Parathyroid adenoma (tissue), 2 donors: Measurements from ENCODE around the gene HTR3B.
"Not testable (repeated sequence)": the region's sequence is repeated elsewhere in the genome, so short reads cannot be mapped to it uniquely, and the experiment has no call there.

Source experiments
- H2AFZ ChIP-seq: fragments of 300-600 bp; sonication (generic); one replicate; pipeline ENCODE4 v1.7.0; 2017; ENCODE audit warnings: antibody characterized with exemption, mild to moderate bottlenecking
- H3K27ac ChIP-seq: fragments of 300-600 bp; sonication (generic); one replicate; pipeline ENCODE4 v1.7.0; 2017
- H3K27me3 ChIP-seq: fragments of 300-600 bp; sonication (generic); one replicate; pipeline ENCODE4 v1.7.0; 2017; ENCODE audit warnings: low read length; ENCODE audit not compliant: control insufficient read depth, insufficient read depth
- H3K36me3 ChIP-seq: fragments of 300-600 bp; sonication (generic); one replicate; pipeline ENCODE4 v1.7.0; 2017; ENCODE audit warnings: low read length; ENCODE audit not compliant: control insufficient read depth, insufficient read depth
- H3K4me1 ChIP-seq: fragments of 300-600 bp; sonication (generic); one replicate; pipeline ENCODE4 v1.7.0; 2017; ENCODE audit warnings: control low read depth
- H3K4me2 ChIP-seq: fragments of 300-600 bp; sonication (generic); one replicate; pipeline ENCODE4 v1.7.0; 2017; ENCODE audit warnings: low read length
- H3K4me3 ChIP-seq: fragments of 300-600 bp; sonication (generic); one replicate; pipeline ENCODE4 v1.7.0; 2017; ENCODE audit warnings: low read depth, low read length
- H3K79me2 ChIP-seq: fragments of 300-600 bp; sonication (generic); one replicate; pipeline ENCODE4 v1.7.0; 2017; ENCODE audit warnings: control low read depth
- H3K9ac ChIP-seq: fragments of 300-600 bp; sonication (generic); one replicate; pipeline ENCODE4 v1.7.0; 2017; ENCODE audit warnings: mild to moderate bottlenecking
- H3K9me3 ChIP-seq: fragments of 300-600 bp; sonication (generic); one replicate; pipeline ENCODE4 v1.7.0; 2017; ENCODE audit warnings: low read length; ENCODE audit not compliant: control insufficient read depth
- TF ChIP-seq, protein P1 (sequence below): fragments of 300-600 bp; sonication (generic); IDR thresholded peaks from one replicate; pipeline ENCODE4 v1.7.0; 2017; ENCODE audit warnings: antibody characterized with exemption, mild to moderate bottlenecking
- donor health status: primary hyperparathyroidism.

Gene HTR3B

DNA sequence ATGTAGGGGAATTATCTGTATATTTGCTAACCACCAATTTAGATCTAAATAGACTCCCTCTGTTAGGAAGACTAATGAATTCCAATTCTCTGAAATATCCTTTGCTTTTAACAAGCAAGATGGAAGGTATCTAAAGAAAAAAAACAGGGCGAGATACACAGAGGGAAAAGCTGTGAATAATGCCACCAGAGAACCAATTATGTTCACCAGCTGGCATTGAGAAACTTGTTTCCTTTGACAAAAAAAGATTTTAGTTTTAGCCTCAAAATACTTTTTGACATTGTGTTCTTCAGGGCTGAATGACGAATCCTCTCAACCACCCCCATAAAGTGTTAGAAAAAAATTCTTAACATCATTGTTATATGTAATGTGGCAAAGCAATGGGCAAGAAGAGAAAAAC is 19.0 kb downstream of the HTR3B start:
- TF ChIP-seq, protein P1, sequence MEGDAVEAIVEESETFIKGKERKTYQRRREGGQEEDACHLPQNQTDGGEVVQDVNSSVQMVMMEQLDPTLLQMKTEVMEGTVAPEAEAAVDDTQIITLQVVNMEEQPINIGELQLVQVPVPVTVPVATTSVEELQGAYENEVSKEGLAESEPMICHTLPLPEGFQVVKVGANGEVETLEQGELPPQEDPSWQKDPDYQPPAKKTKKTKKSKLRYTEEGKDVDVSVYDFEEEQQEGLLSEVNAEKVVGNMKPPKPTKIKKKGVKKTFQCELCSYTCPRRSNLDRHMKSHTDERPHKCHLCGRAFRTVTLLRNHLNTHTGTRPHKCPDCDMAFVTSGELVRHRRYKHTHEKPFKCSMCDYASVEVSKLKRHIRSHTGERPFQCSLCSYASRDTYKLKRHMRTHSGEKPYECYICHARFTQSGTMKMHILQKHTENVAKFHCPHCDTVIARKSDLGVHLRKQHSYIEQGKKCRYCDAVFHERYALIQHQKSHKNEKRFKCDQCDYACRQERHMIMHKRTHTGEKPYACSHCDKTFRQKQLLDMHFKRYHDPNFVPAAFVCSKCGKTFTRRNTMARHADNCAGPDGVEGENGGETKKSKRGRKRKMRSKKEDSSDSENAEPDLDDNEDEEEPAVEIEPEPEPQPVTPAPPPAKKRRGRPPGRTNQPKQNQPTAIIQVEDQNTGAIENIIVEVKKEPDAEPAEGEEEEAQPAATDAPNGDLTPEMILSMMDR = no peak
- Histone ChIP-seq H3K27ac (no peak overlapping the region), H3K36me3 (no peaks in the 10 kb centered on the region), H3K9me3 (no peaks in the 10 kb centered on the region), H3K4me2 (no peak overlapping the region), H3K79me2 (no peaks in the 10 kb centered on the region), H3K4me1 (no peaks in the 10 kb centered on the region), H2AFZ (no peak overlapping the region), H3K9ac (no peak overlapping the region), H3K4me3 (no peak overlapping the region), H3K27me3 (no peaks in the 10 kb centered on the region)

DNA sequence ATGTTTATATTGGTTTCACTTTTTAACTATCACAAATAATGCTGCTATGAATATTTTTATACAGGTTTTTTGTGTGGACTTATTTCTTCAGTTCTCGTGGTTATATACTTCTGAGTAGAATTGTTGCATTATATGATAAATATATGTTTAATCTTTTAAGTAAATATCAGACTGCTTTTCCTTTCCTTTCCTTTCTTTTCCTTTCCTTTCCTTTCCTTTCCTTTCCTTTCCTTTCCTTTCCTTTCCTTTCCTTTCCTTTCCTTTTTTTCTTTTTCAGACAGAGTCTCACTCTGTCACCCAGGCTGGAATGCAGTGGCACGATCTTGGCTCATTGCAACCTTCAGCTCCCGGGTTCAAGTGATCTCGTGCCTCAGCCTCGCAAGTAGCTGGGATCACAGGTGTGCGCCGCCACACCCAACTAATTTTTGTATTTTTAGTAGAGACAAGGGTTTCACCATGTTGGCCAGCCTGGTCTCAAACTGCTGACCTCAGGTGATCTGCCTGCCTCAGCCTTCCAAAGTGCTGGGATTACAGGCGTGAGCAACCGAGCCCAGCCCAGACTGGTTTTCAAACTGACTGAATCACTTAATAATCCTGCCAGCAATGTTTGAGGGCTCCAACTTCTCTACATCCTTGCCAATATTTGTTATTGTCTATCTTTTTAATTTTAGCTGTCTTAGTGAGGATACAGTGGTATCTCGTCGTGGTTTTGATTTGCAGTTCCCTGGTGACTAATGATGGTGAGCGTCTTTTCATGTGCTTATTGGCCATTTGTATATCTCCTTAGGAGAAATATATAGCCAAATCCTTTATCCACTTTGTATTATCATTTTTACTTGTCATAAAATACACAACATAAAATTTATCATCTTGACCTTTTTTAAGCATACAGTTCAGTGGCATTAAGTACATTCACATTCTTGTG is 21.9 kb downstream of the HTR3B start:
- Histone ChIP-seq H3K9ac (no peak overlapping the region), H3K9me3 (no peaks in the 10 kb centered on the region), H3K27ac (no peak overlapping the region), H3K4me1 (no peaks in the 10 kb centered on the region), H3K4me2 (no peak overlapping the region), H3K79me2 (no peaks in the 10 kb centered on the region), H3K27me3 (no peaks in the 10 kb centered on the region), H3K4me3 (no peak overlapping the region), H2AFZ (no peak overlapping the region), H3K36me3 (no peaks in the 10 kb centered on the region)
- TF ChIP-seq, protein P1 = no peak

DNA sequence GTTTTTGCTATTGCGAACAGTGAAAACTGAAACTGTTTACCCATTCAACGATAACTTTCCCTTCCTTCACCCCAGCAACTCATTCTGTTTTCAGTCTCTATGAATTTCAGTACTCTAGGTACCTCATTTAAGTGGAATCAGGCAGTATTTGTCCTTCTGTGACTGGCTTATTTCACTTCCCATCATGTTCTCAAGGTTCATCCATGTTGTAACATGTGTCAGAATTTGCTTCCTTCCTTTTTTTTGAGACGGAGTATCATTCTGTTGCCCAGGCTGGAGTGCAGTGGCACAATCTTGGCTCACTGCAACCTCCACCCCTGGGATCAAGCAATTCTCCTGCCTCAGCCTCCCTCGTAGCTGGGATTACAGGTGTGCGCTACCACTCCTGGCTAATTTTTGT is 23.7 kb downstream of the HTR3B start:
- H3K9me3 ChIP-seq = no peaks in the 10 kb centered on the region
- no peaks in the 10 kb centered on the region for H3K36me3 ChIP-seq
- H3K4me2 ChIP-seq = no peak overlapping the region
- H3K4me1 ChIP-seq = no peaks in the 10 kb centered on the region
- H3K27ac ChIP-seq = no peak overlapping the region
- H3K4me3 ChIP-seq = no peak overlapping the region
- TF ChIP-seq, protein P1 = no peak
- no peaks in the 10 kb centered on the region for H3K27me3 ChIP-seq
- H3K9ac ChIP-seq = no peak overlapping the region
- H2AFZ ChIP-seq = no peak overlapping the region
- H3K79me2 ChIP-seq = no peaks in the 10 kb centered on the region

DNA sequence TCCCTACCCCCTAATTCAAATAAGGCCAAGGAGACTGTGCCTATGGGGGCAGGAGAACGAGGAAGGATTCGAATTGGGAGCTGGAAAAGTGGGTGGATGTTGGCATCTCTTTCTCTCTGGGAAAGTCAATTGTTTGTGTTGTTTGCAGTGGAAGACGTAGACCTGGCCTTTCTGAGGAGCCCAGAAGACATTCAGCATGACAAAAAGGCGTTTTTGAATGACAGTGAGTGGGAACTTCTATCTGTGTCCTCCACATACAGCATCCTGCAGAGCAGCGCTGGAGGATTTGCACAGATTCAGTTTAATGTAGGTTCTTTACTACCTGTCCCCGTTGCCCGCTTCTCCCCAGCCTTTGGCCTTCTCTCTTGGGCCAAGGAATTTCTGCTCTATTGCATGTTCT is 28.2 kb downstream of the HTR3B start:
- H3K36me3 ChIP-seq = no peaks in the 10 kb centered on the region
- H3K79me2 ChIP-seq = no peaks in the 10 kb centered on the region
- H2AFZ ChIP-seq = no peak overlapping the region
- no peaks in the 10 kb centered on the region for H3K9me3 ChIP-seq
- no peak overlapping the region for H3K27ac ChIP-seq
- TF ChIP-seq, protein P1 = no peak
- no peak overlapping the region for H3K9ac ChIP-seq
- H3K4me2 ChIP-seq = no peak overlapping the region
- H3K27me3 ChIP-seq = no peaks in the 10 kb centered on the region
- no peak overlapping the region for H3K4me3 ChIP-seq
- H3K4me1 ChIP-seq = no peaks in the 10 kb centered on the region

DNA sequence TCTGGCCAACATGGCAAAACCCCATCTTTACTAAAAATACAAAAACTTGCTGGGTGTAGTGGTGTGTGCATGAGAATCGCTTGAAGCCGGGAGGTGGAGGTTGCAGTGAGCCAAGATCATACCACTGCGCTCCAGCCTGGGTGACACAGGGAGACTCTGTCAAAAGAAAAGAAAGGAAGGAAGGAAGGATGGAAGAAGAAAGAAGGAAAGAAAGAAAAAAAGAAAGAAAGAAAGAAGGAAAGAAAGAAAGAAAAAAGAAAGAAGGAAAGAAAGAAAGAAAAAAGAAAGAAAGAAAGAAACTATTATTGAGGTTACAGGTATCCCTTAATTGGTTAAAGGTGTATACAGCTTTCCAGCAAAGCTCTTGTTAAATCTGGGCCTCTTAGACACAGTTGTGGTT is 29.6 kb downstream of the HTR3B start:
- not testable (repeated sequence) for H3K4me1 ChIP-seq, H3K79me2 ChIP-seq, H3K4me2 ChIP-seq, H3K9ac ChIP-seq, H2AFZ ChIP-seq, H3K9me3 ChIP-seq, H3K36me3 ChIP-seq, H3K4me3 ChIP-seq, H3K27ac ChIP-seq, H3K27me3 ChIP-seq
